Fibroblast of lung (primary cell): ENCODE results near the gene PRKCH. TPM values are rescaled to one million over a fixed set of nuclear protein-coding genes. Genes with fewer than 3 reads are reported as not detected.

Experiments used
- DNase-seq, 2 donors: peaks; one replicate each; pipeline versions ENCODE4 v3.0.0 to v3.0.0-alpha.2; 2010; ENCODE audit warnings: low read depth in 2 of 2
- H2AFZ ChIP-seq: 2 replicates; pipeline ENCODE4 v1.5.1; 2012; ENCODE audit warnings: low read length, control low read depth, inconsistent platforms
- H3K27ac ChIP-seq: 2 replicates; pipeline ENCODE4 v1.5.1; 2011; ENCODE audit warnings: low read length, control low read depth; ENCODE audit not compliant: insufficient read depth
- H3K27me3 ChIP-seq: 2 replicates; pipeline ENCODE4 v1.5.1; 2011; ENCODE audit warnings: mild to moderate bottlenecking, low read length; ENCODE audit not compliant: control insufficient read depth, insufficient read depth
- H3K36me3 ChIP-seq: 2 replicates; pipeline ENCODE4 v1.5.1; 2011; ENCODE audit warnings: low read length; ENCODE audit not compliant: control insufficient read depth, insufficient read depth
- H3K4me1 ChIP-seq: 2 replicates; pipeline ENCODE4 v1.5.1; 2011; ENCODE audit warnings: low read length; ENCODE audit not compliant: control insufficient read depth, insufficient read depth; ENCODE audit errors: extremely low read depth
- H3K4me2 ChIP-seq: 2 replicates; pipeline ENCODE4 v1.5.1; 2011; ENCODE audit warnings: low read length, control low read depth; ENCODE audit not compliant: insufficient read depth; ENCODE audit errors: extremely low read depth
- H3K4me3 ChIP-seq, 4 experiments: fragments of 200-600 bp in 1 of 4; sonication (generic) in 1 of 4; replicated peaks in 1 of 4; 2 replicates each; pipeline ENCODE4 v1.5.1; 2011 to 2016; ENCODE audit warnings: low read length in 4 of 4, low read depth in 3 of 4, mild to moderate bottlenecking in 3 of 4, control low read depth in 2 of 4, inconsistent platforms in 1 of 4, mixed read lengths in 1 of 4; ENCODE audit not compliant: insufficient read depth in 1 of 4; ENCODE audit errors: control extremely low read depth in 1 of 4
- H3K79me2 ChIP-seq: 2 replicates; pipeline ENCODE4 v1.5.1; 2012; ENCODE audit warnings: mild to moderate bottlenecking, low read length, inconsistent platforms; ENCODE audit not compliant: control insufficient read depth, insufficient read depth
- H3K9ac ChIP-seq: 2 replicates; pipeline ENCODE4 v1.5.1; 2011; ENCODE audit warnings: mild to moderate bottlenecking, low read length, control low read depth; ENCODE audit not compliant: insufficient read depth
- H3K9me3 ChIP-seq: 2 replicates; pipeline ENCODE4 v1.5.1; 2012; ENCODE audit warnings: low read depth, low read length; ENCODE audit not compliant: control insufficient read depth, insufficient read depth
- H4K20me1 ChIP-seq: 2 replicates; pipeline ENCODE4 v1.5.1; 2011; ENCODE audit warnings: low read length; ENCODE audit not compliant: control insufficient read depth, insufficient read depth; ENCODE audit errors: extremely low read depth
- EZH2 ChIP-seq: IDR thresholded peaks from 2 replicates; pipeline ENCODE4 v1.5.1; 2012; ENCODE audit warnings: low read length, control low read depth, mild to moderate bottlenecking; ENCODE audit errors: missing control alignments
- polyA plus RNA-seq, 2 donors: library from polyadenylated mRNA; depleted of rRNA in 1 of 2; stranded (reverse) in 1 of 2; unstranded in 1 of 2; fragments of >200 nt; gene quantifications; 2 replicates each; pipeline ENCODE4 v1.2.1, GENCODE V29; 2011 to 2012; ENCODE audit warnings: missing spikeins in 1 of 2
- total RNA-seq: library from RNA; depleted of rRNA; stranded (reverse); fragments of >200 nt; gene quantifications from 2 replicates; pipeline ENCODE4 v1.2.1, GENCODE V29; 2014
- TF ChIP-seq, protein P1 (sequence below), 2 donors: IDR thresholded peaks in 1 of 2; conservative IDR thresholded peaks in 1 of 2; 1 replicate in 1 of 2; 2 replicates in 1 of 2; pipeline ENCODE4 v1.5.1; 2011 to 2012; ENCODE audit warnings: low read length in 2 of 2, control low read depth in 1 of 2, inconsistent platforms in 1 of 2, low read depth in 1 of 2, mild to moderate bottlenecking in 1 of 2

The PRKCH gene
- total and polyA plus RNA-seq, 2 donors (not counting 1 experiment from before 2014, with no cell fraction given): 2.9 to 5.4 TPM

DNA sequence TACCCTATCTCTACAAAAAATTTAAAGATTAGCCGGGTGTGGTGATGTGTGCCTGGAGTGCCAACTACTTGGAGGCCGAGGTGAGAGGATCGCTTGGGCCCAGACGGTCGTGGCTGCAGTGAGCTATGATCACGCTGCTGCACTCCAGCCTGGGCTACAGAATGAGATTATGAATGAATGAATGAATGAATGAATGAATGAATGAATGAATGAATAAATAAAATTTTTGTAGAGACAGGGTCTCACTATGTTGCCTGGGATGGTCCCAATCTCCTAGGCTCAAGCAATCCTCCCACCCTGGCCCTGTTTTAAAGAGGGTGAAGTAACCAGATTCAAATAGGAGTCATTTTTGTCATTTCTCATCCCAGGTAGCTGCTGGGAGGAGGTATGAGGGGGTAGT, 197.7 kb downstream of the PRKCH start:
- H3K9me3 ChIP-seq: no peaks in the 10 kb centered on the region
- H2AFZ ChIP-seq: no peak overlapping the region
- no peak overlapping the region for H3K27ac ChIP-seq
- no peak overlapping the region for H3K4me2 ChIP-seq
- no peak for TF ChIP-seq EZH2
- TF ChIP-seq, protein P1, sequence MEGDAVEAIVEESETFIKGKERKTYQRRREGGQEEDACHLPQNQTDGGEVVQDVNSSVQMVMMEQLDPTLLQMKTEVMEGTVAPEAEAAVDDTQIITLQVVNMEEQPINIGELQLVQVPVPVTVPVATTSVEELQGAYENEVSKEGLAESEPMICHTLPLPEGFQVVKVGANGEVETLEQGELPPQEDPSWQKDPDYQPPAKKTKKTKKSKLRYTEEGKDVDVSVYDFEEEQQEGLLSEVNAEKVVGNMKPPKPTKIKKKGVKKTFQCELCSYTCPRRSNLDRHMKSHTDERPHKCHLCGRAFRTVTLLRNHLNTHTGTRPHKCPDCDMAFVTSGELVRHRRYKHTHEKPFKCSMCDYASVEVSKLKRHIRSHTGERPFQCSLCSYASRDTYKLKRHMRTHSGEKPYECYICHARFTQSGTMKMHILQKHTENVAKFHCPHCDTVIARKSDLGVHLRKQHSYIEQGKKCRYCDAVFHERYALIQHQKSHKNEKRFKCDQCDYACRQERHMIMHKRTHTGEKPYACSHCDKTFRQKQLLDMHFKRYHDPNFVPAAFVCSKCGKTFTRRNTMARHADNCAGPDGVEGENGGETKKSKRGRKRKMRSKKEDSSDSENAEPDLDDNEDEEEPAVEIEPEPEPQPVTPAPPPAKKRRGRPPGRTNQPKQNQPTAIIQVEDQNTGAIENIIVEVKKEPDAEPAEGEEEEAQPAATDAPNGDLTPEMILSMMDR (conservative IDR thresholded peaks at IDR 0.05 in 1 of 2, IDR thresholded peaks at IDR 0.05 in 1 of 2; ENCODE audit: low read depth in 1 of 2, low read length in 2 of 2): no peak
- no peaks in the 10 kb centered on the region for H3K27me3 ChIP-seq
- no peaks in the 10 kb centered on the region for H4K20me1 ChIP-seq
- H3K79me2 ChIP-seq: no peaks in the 10 kb centered on the region
- no peak overlapping the region for H3K9ac ChIP-seq
- peaks cover 7% of the 10 kb centered on the region for H3K4me1 ChIP-seq
- H3K4me3 ChIP-seq: no peak overlapping the region
- DNase-seq: no peak
- no peaks in the 10 kb centered on the region for H3K36me3 ChIP-seq

DNA sequence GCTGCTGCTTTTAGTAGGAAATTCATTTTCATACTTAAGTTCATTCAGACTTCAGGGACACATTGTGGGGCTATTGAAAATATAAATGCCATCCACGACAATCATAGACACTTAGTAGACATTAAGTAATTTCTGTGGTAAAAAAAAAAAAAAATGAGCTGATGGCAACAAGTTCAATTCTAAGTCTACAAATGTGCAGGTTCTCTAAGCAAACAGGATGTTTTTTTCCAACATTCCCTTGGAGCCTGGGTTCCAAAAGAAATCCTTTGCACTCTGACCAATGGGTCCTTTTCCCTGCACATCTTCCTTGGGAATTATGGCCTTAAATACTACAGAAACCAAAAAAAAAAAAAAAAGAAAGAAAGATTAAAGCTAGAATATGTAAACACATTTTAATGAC, 198.4 kb downstream of the PRKCH start:
- no peaks in the 10 kb centered on the region for H3K9me3 ChIP-seq
- no peak for DNase-seq
- no peak overlapping the region for H2AFZ ChIP-seq
- no peaks in the 10 kb centered on the region for H4K20me1 ChIP-seq
- H3K79me2 ChIP-seq: no peaks in the 10 kb centered on the region
- TF ChIP-seq EZH2: no peak
- TF ChIP-seq, protein P1 (conservative IDR thresholded peaks at IDR 0.05 in 1 of 2, IDR thresholded peaks at IDR 0.05 in 1 of 2; ENCODE audit: low read depth in 1 of 2, low read length in 2 of 2): no peak
- H3K4me3 ChIP-seq: no peak overlapping the region
- H3K27me3 ChIP-seq: no peaks in the 10 kb centered on the region
- no peak overlapping the region for H3K4me2 ChIP-seq
- no peak overlapping the region for H3K9ac ChIP-seq
- H3K36me3 ChIP-seq: no peaks in the 10 kb centered on the region
- H3K27ac ChIP-seq: no peak overlapping the region
- peaks cover 2% of the 10 kb centered on the region for H3K4me1 ChIP-seq

DNA sequence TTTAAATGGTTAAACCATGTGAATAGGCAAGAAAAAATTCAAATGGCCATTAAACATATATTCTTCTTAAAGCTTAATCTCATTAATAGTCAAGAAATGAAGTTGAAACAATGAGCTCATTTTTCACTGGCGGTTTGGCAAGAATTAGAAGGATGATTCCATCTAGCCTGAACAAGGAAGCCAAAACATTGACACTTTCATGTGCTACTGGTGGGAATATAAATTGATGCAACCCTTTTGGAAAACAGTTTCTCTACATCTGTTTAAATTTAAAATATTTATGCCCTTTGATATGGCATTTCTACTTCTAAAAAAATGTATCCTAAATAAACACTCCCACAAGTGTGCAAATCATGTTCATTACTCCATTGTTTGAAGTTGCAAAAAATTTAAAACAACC, 199.2 kb downstream of the PRKCH start:
- Histone ChIP-seq H3K4me2 (no peak overlapping the region), H3K36me3 (no peaks in the 10 kb centered on the region), H3K4me3 (no peak overlapping the region), H3K9me3 (no peaks in the 10 kb centered on the region), H3K27me3 (no peaks in the 10 kb centered on the region), H4K20me1 (no peaks in the 10 kb centered on the region), H3K9ac (no peak overlapping the region), H3K27ac (no peak overlapping the region), H2AFZ (no peak overlapping the region), H3K79me2 (no peaks in the 10 kb centered on the region), H3K4me1 (peaks cover 4% of the 10 kb centered on the region)
- TF ChIP-seq, protein P1 (conservative IDR thresholded peaks at IDR 0.05 in 1 of 2, IDR thresholded peaks at IDR 0.05 in 1 of 2; ENCODE audit: low read depth in 1 of 2, low read length in 2 of 2): no peak
- no peak for TF ChIP-seq EZH2
- DNase-seq: peak in 1 of 2 donors; percentile 62
